ENCODE results near the gene CADPS2.

Gene CADPS2

DNA sequence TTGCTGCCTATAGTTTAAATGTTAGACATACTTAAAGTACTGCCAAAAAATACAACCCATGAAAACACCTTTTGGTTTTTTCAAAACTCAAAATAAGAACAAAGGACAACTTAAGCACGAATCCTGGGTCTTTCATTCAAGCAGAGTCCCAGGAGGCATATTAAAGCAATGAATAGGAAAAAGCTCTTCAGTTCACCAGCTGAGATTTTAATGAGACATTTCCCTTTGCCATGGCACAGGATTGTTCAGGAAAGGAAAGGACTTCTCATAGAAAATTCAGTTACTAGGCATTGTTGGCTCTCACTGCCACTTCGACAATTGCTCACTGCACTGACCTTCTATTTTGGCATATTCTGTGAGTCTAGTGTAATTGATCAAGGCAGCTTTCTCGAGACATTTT is 448.3 kb downstream of the CADPS2 start:
- TF ChIP-seq, protein P1, sequence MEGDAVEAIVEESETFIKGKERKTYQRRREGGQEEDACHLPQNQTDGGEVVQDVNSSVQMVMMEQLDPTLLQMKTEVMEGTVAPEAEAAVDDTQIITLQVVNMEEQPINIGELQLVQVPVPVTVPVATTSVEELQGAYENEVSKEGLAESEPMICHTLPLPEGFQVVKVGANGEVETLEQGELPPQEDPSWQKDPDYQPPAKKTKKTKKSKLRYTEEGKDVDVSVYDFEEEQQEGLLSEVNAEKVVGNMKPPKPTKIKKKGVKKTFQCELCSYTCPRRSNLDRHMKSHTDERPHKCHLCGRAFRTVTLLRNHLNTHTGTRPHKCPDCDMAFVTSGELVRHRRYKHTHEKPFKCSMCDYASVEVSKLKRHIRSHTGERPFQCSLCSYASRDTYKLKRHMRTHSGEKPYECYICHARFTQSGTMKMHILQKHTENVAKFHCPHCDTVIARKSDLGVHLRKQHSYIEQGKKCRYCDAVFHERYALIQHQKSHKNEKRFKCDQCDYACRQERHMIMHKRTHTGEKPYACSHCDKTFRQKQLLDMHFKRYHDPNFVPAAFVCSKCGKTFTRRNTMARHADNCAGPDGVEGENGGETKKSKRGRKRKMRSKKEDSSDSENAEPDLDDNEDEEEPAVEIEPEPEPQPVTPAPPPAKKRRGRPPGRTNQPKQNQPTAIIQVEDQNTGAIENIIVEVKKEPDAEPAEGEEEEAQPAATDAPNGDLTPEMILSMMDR (IDR thresholded peaks at IDR 0.05; ENCODE audit: poor library complexity, severe bottlenecking), result no peak
- DNase-seq (ENCODE audit: low spot score) (no peak), ATAC-seq (ENCODE audit: low read depth) (no peak)
- Histone ChIP-seq H3K27me3 (ENCODE audit: insufficient read depth, poor library complexity, severe bottlenecking) (no peaks in the 10 kb centered on the region), H3K4me3 (ENCODE audit: severe bottlenecking) (no peak overlapping the region), H3K9me3 (ENCODE audit: severe bottlenecking) (peaks cover 2% of the 10 kb centered on the region), H3K27ac (ENCODE audit: poor library complexity, severe bottlenecking) (no peak overlapping the region), H3K4me1 (ENCODE audit: insufficient read depth, poor library complexity, severe bottlenecking) (no peaks in the 10 kb centered on the region), H3K36me3 (ENCODE audit: low read depth) (no peaks in the 10 kb centered on the region)

DNA sequence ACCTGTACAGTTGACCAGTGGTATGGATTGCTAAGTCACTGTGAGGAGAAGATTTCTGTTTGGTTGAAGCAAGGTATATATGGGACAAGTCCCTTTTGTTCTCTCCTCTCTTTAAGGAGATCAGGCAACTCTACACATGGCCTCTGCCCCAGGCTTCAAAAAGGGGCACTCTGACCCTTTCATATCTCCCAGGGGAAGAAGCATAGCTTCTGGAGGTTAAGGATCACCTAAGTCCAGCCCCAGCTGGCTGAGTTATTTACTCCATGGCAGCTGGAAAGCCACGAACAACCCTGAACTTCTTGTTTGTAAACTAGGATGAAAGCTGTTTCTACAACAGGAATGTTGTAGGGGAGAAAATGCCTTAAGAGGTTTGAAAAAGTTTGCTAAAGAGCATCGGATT is 452.5 kb downstream of the CADPS2 start:
- no peaks in the 10 kb centered on the region for H3K9me3 ChIP-seq (ENCODE audit: severe bottlenecking)
- no peaks in the 10 kb centered on the region for H3K4me1 ChIP-seq (ENCODE audit: insufficient read depth, poor library complexity, severe bottlenecking)
- H3K36me3 ChIP-seq (ENCODE audit: low read depth), result no peaks in the 10 kb centered on the region
- H3K4me3 ChIP-seq (ENCODE audit: severe bottlenecking), result no peak overlapping the region
- no peaks in the 10 kb centered on the region for H3K27me3 ChIP-seq (ENCODE audit: insufficient read depth, poor library complexity, severe bottlenecking)
- ATAC-seq (ENCODE audit: low read depth) (no peak), DNase-seq (ENCODE audit: low spot score) (no peak)
- no peak overlapping the region for H3K27ac ChIP-seq (ENCODE audit: poor library complexity, severe bottlenecking)
- TF ChIP-seq, protein P1 (IDR thresholded peaks at IDR 0.05; ENCODE audit: poor library complexity, severe bottlenecking), result no peak

DNA sequence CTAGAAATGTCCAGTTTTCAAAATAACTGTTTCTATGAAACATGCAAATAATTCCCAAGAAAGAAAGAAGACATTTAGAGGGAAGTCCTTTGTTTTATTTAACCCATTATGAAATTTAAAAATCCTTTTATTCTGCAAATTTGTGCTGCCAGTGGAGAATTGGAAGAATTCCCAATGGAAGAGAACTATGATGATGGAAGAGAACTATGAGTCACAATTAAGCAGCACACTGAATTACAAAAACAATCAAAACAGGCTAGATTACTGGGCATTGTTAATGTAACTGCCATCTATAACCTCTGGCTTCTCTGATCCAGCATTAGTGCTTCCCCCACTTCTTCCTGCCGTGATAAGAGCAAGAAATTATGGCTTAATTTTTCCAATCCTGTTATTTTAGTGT is 455.6 kb downstream of the CADPS2 start:
- H3K4me3 ChIP-seq (ENCODE audit: severe bottlenecking), result no peak overlapping the region
- ATAC-seq (ENCODE audit: low read depth) (no peak), DNase-seq (ENCODE audit: low spot score) (no peak)
- H3K36me3 ChIP-seq (ENCODE audit: low read depth), result no peaks in the 10 kb centered on the region
- no peaks in the 10 kb centered on the region for H3K4me1 ChIP-seq (ENCODE audit: insufficient read depth, poor library complexity, severe bottlenecking)
- no peak overlapping the region for H3K27ac ChIP-seq (ENCODE audit: poor library complexity, severe bottlenecking)
- H3K9me3 ChIP-seq (ENCODE audit: severe bottlenecking), result no peaks in the 10 kb centered on the region
- H3K27me3 ChIP-seq (ENCODE audit: insufficient read depth, poor library complexity, severe bottlenecking), result no peaks in the 10 kb centered on the region
- TF ChIP-seq, protein P1 (IDR thresholded peaks at IDR 0.05; ENCODE audit: poor library complexity, severe bottlenecking), result no peak

DNA sequence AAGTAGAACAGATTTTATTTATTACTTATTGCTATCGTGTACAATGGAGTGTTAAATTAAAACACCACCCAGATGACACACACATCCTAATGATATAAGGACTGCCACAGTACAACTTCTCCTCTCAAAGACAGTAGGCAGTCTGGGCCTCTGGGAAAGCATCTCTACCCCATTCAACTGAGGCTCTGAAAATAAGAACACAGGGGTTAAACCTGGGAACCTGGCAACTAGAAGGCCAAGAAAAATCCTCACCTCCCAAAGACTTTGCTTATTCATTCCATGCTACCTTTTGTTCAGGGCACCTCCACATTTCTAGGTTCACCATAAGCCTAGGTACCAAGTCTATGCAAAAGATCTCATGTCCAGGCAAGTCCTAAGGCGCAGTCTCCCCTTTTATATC is 456.3 kb downstream of the CADPS2 start:
- no peaks in the 10 kb centered on the region for H3K9me3 ChIP-seq (ENCODE audit: severe bottlenecking)
- ATAC-seq (ENCODE audit: low read depth) (no peak), DNase-seq (ENCODE audit: low spot score) (no peak)
- no peaks in the 10 kb centered on the region for H3K36me3 ChIP-seq (ENCODE audit: low read depth)
- TF ChIP-seq, protein P1 (IDR thresholded peaks at IDR 0.05; ENCODE audit: poor library complexity, severe bottlenecking), result no peak
- no peak overlapping the region for H3K27ac ChIP-seq (ENCODE audit: poor library complexity, severe bottlenecking)
- no peaks in the 10 kb centered on the region for H3K27me3 ChIP-seq (ENCODE audit: insufficient read depth, poor library complexity, severe bottlenecking)
- no peak overlapping the region for H3K4me3 ChIP-seq (ENCODE audit: severe bottlenecking)
- H3K4me1 ChIP-seq (ENCODE audit: insufficient read depth, poor library complexity, severe bottlenecking), result no peaks in the 10 kb centered on the region

DNA sequence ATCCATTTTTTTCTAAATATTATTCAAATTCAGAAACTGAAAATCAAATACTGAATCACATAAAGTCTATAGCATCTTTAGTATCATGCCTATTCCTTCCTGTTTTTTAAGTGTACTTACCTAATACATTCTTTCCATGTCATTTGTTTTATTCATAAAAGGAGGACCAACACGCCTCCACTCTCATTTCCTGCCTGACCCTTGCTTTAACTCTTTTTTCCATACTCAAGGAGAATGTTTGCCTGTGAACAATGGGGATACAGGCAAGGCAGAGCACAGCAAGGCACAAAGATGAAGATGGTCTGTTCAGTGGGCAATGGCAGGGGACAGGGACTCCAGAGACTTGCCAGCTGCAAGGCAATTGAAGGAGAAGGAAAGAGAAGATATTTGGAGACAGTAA is 460.5 kb downstream of the CADPS2 start:
- Histone ChIP-seq H3K4me1 (ENCODE audit: insufficient read depth, poor library complexity, severe bottlenecking) (no peaks in the 10 kb centered on the region), H3K4me3 (ENCODE audit: severe bottlenecking) (no peak overlapping the region), H3K36me3 (ENCODE audit: low read depth) (no peaks in the 10 kb centered on the region), H3K27ac (ENCODE audit: poor library complexity, severe bottlenecking) (no peak overlapping the region), H3K27me3 (ENCODE audit: insufficient read depth, poor library complexity, severe bottlenecking) (no peaks in the 10 kb centered on the region), H3K9me3 (ENCODE audit: severe bottlenecking) (no peaks in the 10 kb centered on the region)
- ATAC-seq (ENCODE audit: low read depth), result no peak
- TF ChIP-seq, protein P1 (IDR thresholded peaks at IDR 0.05; ENCODE audit: poor library complexity, severe bottlenecking), result no peak
- no peak for DNase-seq (ENCODE audit: low spot score)
